Gastroesophageal sphincter (tissue), 3 donors: ENCODE data around the gene ADGRG7.

Experiments
- CTCF ChIP-seq, 4 experiments: fragments of 200-600 bp in 2 of 4; fragments of 450-650 bp in 2 of 4; sonication (generic) in 1 of 4; IDR thresholded peaks; one replicate each; pipeline ENCODE4 v1.5.1; 2017 to 2019; ENCODE audit warnings: antibody characterized with exemption in 4 of 4, mild to moderate bottlenecking in 2 of 4, moderate library complexity in 2 of 4
- EP300 ChIP-seq: sonication (generic); formaldehyde crosslinking; IDR thresholded peaks from one replicate; pipeline ENCODE4 v1.6.1; 2017; ENCODE audit warnings: antibody characterized with exemption, mild to moderate bottlenecking
- POLR2AphosphoS5 ChIP-seq: sonication (generic); formaldehyde crosslinking; IDR thresholded peaks from one replicate; pipeline ENCODE4 v1.6.1; 2017; ENCODE audit warnings: antibody characterized with exemption

GRCh38 chr3:100634493-100635272, 25.3 kb downstream of the ADGRG7 start:
- TF ChIP-seq CTCF (IDR thresholded peaks at IDR 0.05), result no peak
- TF ChIP-seq POLR2AphosphoS5, result no peak
- no peak for TF ChIP-seq EP300
